GM18511 (cell line): ENCODE data around the gene SMARCD3.

ENCODE experiments used
- ATAC-seq: cut with Tn5 transposase; IDR thresholded peaks from one replicate; pipeline ENCODE4 v1.9.1; 2021; ENCODE audit warnings: mild to moderate bottlenecking, moderate library complexity; ENCODE audit not compliant: unreplicated experiment

SMARCD3 gene

DNA sequence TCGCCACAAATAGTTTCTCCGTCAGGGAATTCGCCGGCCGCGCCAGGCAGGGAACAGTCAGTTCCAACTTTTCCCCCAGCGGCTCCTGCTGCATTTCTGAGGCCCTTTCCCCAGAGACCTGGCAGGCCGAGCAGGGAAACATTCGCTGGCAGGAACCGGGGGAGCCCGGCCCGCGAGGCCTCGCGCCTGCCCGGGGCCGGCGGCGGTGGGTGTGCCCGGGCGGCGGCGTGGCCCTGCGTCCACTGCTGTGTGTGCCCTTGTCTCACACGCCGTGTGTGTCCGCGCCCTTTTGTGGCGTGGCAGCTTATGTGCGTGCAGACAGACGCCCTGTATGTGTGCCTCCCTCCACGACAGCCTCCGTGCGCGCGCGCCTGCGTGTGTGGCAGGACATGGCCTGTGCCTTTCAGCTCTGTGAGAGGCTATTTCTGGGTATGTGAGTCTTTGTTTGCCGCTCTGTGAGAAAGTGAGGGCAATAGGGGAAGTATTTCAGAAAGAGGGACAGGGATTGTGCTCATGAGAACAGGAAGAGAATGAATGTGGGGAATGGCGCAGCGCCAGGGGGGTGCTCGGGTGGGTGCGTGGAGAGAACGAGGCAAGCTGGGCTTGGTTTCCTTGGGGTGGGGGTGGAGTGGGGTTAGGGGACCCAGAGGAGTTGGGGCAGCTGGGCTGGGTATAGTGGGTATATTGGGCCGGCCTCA lies 689 bp upstream of the SMARCD3 start:
- no peak for ATAC-seq

DNA sequence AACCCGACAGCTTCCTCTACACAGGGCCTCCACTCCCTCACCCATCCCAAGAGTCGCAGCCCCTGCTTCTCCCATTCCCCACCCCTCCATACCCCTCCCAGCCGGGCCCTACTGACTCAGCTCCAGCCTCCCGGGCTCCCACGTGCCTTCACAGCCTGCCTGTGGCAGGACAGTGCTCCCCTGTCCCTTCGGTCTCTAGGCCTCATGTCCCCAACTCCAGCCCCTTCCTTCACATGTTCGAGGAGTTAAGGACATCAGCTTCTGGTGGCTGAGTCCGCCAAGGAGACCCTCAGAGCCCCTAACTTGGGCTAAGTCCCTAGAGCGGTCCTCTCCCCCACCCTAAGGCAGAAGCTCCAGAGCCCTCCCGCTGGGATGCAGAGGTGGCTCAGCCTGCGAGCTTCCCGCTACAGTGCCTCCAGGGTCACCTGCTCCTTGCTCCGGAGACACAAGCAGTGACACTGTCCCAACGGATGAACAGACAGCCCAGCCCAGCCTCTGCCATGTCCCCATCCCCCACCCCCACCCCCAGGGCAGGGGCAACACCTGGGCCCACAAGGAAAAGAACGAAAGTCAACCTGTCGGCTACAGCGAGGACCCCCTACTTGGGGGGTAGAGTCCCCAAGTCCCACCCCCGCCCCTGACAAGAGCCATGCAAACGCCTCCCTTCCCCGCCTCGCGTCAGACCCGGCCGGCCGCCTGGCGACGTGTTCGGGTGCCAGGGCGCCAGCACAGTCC lies 716 bp downstream of the SMARCD3 start:
- no peak for ATAC-seq

DNA sequence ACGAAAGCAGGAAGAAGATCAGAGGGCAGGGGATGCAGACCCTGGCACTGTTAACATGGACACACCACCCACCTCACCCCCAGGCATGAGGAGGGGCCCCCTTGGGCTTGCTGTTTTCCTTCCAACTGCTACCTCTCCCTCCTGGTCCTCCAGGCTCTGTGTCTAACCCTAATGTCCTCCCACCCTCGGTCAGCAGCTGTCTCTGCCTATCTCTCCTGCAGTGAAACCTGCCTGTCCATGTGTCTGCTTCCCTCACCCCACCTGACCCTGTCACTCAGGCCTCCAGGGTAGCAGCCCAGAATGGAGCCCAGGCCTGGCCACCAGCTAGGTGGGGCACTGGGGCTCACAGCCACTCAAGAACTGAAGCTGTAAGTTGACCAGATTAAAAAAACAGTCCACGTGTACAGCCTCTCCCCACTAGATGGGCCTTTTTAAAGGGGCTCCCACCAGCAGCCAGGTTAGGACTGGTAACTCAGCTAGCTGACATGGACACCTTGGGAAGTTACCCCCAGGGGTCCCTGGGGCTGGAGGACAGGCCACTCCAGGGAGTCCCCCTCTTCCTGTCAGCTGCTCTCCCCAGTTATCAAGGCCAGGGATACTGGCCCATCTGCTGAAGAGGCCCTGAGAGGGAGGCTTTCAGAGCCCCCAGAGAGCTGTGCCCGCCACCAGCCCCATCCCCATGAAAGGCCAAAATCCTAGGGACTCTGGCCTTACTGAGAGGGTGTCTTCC lies 1.5 kb downstream of the SMARCD3 start:
- no peak for ATAC-seq

DNA sequence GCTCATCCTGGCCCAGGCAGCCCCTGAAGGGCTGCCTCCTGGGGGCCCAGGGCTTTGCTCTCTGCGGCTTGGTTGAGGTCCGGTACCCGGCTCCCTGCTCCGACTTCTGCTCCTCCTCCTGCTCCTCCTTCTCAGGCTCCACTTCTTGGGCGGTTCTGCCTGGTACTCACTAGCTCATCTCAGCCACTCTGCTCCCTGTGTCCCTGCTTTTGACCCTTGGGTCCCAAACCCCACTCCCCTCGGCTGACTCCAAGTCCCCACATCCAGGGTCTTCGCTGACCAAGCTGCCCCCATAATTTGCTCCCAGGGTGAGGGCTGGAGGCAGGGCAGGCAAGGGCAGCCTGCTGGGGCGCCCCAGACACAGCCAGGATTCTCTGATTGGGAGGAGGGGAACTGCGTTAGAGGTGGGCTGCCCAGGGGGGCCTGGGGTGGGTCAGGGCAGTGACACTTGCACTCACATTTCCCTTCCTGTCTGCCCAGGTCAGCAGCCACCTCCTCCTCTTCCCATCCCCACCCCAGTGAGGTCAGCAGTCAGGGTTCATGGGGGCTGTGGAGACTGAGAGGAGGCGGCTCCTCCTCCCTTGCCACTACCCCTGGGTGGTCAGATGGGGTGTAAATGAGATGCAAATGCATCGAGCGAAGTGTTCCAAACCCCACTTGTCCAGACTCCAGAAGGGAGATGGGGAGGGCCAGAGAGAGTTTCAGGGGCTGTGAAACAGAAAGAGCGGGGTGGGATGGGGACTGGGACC lies 2.2 kb downstream of the SMARCD3 start:
- ATAC-seq = no peak

DNA sequence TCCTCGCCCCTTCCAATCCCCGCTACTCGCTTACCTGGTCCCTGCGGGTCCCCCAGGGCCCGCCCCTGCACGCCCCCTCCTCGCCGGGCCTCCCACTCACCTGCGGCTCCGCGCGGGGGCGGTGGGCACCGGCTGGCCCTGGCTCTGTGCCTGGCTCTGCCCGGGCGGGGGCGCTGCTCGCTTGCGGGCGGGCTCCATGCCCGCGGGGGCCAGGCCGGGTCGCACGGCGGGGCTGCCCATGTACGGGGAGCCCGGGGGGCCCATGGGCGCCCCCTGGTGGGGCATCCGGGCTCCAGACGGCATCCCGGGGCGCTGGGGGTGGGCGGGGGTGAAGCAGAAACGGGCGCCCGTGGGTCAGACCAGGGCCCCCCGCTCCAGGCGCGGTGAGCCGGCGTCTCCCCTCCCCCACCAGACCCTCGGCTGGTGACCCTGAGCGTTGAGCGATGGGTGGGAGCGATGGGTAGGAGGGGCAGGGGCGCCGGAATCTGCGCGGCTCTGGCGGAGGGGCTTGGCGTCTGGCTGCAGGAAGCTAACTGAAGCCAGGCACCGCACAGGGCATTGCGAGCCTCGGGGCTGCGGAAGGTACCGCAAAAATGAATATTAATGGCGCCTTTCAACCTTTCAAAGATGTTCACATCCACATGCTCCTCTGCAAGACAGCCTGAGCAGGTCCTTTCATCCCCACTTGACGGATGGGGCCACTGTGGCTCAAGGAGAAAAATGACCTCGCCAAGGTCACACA lies 3.0 kb downstream of the SMARCD3 start:
- peak; percentile 45 for ATAC-seq

DNA sequence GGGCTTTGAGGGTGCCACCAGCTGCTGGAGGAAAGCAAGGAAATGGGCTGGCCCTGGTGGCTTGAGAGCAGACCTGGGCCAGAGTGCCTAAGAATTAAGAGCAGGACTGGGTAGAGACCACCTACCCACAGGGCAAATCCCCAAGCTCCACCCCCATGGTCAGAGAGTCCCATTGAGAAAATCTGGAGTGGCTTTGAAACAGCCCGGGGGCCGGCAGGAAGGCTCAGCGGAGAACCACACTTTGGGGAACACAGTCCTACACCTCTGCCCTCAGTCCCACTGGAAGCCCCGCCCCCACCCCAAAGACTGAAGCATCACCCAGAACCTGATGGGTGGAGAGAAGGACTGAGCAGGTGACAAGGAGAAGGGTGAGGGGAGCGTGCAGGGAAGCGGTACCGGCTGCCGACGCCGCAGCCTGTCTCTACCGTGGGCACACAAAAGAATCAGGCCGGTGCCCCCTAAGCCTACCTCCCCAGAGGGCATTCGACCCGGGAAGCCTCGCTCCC lies 3.6 kb downstream of the SMARCD3 start:
- no peak for ATAC-seq

DNA sequence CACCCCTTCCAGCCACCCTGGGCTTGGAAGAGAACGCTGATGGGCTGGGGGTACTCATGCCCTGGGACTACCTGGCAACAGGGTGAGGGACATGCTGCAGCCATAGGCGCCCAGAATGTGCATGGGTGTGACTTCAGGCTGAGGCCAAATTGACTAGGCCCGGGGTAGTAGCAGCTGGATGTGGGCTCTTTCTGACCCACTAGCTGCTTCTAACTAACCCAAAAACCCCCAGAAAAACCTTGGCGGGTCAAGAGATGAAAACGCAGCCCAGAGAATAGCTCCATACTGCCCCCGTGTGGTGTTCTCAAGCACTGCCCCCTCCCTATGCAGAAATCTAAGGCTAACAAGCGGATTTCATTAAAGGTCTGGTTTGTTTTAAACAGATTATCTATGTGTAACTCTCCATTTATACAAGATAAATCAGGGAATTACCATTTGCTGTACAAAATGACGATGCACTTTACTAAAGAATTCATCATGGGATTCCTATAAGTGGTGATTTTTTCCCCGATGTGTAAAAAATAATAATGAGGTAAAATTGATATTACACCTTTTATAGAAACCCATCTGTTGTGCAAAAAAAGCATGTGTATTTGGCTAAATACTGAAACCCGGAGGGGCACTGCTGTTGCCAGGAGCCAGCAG lies 4.2 kb downstream of the SMARCD3 start:
- no peak for ATAC-seq

DNA sequence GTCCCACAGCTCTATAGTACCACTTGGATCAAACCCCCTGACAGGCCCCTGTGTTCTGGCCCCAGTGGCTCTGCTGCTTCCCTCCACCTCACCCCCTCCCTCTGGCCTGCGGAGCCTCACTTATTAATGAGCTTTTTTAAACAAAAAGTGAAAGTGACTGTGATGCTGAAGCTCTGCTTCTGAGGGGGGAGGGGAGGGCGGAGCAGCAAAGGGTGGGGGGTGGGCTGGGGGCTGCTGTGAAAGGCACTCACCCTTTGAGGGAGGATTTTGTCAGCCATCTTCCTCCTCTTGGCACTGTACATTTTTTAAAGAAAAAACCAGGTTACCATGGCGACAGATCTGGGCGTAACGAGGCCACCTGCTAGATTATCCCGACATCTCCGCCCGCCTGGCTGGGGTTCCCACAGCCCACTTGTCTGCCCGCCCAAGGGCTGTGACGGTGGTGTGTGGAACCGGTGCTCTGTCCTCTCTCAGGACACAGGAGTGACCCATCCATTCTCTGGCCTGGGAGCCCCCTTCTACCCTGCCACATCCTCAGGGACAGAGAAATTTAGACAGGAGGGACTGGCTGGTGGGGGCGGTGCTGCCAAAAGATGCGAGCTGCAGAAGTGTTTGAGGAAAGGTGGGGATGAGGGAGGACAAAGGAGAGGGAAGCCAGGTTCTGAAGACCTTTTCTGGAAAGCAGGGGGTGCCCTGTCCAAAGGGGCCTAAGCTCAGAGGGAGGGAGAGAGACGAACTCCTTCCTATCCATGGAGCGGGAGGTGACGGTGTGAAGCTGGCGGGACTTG lies 4.9 kb downstream of the SMARCD3 start:
- ATAC-seq = peak; percentile 49

DNA sequence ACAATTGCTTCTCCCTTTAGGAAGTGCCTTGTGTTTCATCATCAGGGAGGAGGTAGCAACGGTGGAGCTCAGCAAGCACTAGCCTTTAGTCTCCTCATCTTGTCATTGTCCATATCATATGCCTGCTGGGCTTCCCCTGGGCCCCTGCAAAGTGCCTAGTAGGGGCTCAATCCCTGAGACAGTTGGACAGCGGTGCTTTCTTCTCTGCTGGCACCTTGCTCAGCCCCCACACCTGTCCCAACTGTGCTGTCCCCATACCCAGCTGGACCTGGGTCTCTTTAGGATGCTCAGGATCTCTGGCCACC lies 5.5 kb downstream of the SMARCD3 start:
- no peak for ATAC-seq

DNA sequence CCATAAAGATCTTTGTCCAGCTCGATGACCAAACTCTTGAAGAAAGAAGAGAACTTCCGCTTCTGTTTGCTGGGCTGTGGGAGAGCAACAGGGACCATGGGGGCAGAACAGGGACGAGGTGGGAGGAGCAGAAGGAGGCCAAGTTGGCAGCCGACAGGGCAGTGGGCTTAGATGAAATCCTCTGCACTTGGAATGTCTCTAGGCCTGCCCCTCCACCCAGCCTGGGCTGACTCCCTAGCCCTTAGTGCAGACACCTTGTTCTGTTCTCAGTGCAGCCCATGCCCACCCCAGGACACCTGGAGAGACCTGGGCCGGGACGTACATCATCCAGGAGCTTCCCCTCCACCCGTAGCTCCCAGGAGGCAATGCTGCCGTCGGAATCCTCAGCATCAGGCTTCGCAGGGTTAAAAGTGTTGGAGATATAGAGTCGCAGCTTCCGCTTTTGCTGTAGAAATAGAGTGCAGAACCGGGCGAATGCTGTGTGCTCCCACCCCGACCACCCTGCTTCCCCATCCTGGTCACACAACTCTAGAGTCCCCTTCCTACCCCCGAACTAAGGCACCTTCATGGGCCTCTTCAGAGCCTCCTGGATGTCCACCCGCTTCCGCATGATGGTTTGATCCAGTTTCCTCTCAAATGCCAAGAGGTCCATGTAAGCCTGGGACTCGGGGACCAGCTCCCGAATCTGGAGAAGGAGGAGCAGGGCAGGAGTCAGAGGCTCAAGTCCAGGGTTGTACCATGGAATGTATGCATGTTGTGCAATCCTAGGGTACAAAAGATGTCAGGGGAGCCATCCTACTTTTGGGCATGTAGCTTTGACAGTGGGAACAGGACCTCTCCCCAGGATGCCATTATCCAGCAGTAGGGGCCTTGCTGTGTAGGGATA lies 6.1 kb downstream of the SMARCD3 start:
- no peak for ATAC-seq

DNA sequence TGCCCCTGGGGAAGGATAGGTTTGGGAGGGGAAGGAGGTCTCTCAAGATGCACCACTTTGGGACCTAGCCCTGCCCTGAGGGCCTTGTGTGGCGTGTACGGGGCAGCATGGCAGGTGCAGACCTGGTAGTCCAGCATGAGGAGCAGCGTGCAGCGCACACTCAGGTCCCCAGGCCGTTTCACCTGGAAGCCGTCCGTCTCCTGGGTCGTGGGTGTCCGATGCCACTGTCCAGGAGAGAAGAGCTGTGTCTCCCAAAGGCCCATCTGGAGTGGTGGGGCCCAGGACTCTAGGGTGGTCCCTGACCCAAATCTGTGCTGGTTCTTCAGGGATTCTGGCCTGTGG lies 6.8 kb downstream of the SMARCD3 start:
- ATAC-seq = no peak

DNA sequence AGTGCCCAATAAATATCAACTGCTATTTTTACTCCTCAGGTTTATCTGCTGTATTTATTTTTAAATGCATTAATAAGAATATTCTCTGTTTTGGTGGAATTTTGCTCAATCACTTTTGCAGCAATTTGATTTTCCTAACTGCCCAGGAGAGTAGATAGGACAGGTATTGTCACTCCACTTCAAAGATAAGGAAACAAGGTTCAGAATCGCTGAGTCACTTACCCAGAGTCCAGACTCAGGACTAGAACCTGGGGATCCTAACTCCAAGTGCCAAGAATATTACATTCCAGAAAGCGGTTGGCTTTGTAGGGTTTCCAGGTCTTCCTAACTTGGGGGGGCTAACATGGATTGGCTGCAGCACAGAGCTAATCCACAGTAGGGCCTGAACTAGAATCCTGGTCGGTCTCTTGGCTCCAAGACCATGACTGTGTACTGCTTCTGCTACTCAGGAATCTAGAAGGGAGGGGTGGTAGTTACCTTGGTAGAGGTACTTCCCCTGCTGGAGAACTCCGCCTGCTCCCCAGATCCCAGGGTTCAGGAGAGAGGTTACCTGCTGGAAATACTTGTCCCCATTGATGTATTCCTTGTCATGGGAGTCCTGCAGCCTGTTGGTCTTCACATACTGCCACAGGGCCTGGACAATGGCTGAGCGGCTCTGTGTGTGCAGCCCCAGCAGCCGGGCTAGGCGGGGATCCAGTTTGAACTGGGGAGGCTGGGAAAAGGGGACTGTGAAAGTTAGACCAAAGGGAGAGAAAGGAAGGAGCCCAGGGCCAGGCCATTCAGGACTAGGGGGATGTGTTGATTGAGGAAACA lies 7.3 kb downstream of the SMARCD3 start:
- ATAC-seq = no peak

DNA sequence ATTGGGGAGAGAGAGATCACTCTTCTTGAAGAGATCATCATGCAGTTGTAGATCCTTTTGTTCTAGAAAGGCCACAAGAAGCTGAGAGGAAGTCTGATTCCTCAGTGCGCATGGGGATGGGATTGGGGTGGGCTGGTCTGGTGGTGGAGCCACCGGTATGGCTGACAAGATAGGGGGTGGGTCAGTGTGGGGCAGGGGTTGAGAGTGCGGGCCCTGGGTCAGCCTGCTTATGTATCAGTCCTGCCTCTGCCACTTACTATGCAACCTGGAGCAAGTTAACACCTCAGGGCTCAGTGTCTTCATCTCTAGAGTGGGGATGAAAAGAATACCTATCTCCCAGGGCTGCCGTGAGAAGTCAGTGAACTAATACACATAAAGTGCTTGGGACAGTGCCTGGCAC lies 8.0 kb downstream of the SMARCD3 start:
- ATAC-seq = no peak

DNA sequence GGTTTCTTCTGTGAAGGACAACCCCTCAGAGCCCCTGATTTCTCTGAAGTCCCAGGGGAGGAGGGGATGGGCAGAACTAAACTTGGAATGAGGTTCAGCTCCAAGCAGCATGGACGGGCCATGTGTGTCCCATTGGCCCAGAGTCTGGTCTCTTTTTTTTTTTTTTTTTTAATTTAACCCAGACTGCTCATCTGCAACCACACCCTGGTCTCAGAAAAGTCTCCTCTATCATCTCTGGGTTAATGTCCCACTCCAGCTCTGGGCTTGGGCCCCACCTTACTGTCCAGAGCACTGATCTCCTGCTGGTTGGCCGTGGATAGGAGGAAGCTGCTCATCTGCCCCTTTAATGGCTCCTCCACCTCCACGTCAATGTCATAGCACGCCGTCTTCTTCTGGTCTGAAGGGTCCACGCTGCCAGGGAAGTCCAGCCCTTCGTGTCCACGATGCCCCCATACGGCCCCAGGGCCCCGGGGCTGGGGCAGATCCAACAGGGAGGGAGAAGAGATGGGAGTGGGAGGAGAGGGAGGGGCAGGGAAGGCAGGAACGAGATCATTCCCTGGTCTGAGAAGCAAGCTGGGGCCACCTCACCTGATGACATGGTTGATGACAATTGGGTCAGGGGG lies 8.5 kb downstream of the SMARCD3 start:
- no peak for ATAC-seq

DNA sequence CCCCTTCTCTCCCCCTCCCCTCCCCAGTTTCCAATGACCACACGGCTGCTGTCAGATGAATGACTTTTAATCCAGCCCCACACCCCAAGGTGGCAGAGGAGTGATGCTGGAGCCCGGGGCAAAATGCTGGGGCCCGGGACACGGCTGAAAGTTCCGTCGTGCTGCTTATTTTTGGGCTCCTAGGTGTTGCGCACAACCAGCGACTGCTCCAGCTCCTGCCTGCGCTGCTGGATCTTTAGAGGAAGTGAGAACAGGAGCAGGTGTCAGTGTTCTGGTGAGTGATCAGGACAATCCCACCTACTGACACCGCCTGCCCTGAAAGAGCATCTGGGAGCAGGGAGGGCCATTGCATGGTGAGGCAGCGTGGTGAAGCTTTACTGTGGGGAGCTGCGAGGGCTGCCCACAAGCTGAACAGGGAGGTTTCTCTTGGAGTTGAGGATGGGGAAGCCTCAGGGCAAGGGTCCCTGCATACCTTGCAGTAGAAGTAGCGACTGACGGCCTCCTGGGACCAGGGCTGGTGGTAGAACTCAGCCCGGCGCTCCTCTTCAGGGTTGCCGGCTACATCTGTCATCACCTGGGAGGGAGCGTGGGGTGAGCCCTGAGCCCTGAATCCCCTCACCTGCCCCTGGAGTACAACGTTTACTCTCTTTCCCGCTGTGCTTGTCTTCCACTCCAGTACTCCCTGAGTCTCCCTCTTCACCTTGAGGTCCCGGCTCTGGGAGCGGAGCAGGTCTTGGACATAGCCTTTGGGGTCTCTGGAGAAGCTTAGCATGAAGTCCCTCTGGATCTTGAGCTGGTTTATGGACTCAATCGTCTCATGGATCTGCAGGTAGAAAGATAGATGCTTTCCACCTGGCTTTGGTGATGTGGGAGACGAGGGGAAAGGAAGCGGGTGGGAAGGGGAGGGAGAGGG lies 9.3 kb downstream of the SMARCD3 start:
- ATAC-seq = no peak

DNA sequence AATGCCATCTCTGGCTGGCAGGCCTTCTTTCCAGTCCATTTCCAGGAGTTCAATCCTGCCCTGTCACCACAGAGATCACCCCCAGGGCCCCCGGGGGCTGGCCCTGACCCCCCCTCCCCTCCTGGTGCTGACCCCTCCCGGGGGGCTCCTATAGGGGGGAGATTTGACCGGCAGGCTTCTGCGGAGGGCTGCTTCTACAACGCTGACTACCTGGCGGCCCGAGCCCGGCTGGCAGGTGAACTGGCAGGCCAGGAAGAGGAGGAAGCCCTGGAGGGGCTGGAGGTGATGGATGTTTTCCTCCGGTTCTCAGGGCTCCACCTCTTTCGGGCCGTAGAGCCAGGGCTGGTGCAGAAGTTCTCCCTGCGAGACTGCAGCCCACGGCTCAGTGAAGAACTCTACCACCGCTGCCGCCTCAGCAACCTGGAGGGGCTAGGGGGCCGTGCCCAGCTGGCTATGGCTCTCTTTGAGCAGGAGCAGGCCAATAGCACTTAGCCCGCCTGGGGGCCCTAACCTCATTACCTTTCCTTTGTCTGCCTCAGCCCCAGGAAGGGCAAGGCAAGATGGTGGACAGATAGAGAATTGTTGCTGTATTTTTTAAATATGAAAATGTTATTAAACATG lies 10.2 kb downstream of the SMARCD3 start:
- no peak for ATAC-seq
